ENCODE measurements around the gene TRIM58. TPM values are rescaled to one million over a fixed set of nuclear protein-coding genes. Genes with fewer than 3 reads are reported as not detected.

TRIM58 gene
- total and polyA plus RNA-seq, 9 of the 15 experiments (the other 6 are each of a cell fraction or from before 2014, with no cell fraction given) = 3.8 to 19.1 (median 7.2) TPM

- peak; percentile 26 for TF ChIP-seq SMAD1 (IDR thresholded peaks at IDR 0.05; ENCODE audit: low read depth, low read length, partially characterized antibody)
- peak; percentile 82 for TF ChIP-seq L3MBTL2 (IDR thresholded peaks at IDR 0.05)
- TF ChIP-seq ZNF584 (CRISPR knock-in tag; IDR thresholded peaks at IDR 0.05; ENCODE audit: low read depth) = no peak
- peak; percentile 79; the same call in 1 of the 2 replicates for TF ChIP-seq ZNF740 (CRISPR knock-in tag; IDR thresholded peaks at IDR 0.05)
- TF ChIP-seq ZNF740 (tag; IDR thresholded peaks at IDR 0.05) = peak in 1 of 2 experiments; percentile 71; a peak in 1 of 4 replicates
- peak; percentile 70; the same call in 1 of the 2 replicates for TF ChIP-seq HNRNPL (IDR thresholded peaks at IDR 0.05; ENCODE audit: low read depth, low read length)
- TF ChIP-seq WHSC1 (IDR thresholded peaks at IDR 0.05; ENCODE audit: low read length) = no peak
- no peak for TF ChIP-seq ZBTB34 (CRISPR knock-in tag; IDR thresholded peaks at IDR 0.05)
- TF ChIP-seq ZNF398 (CRISPR knock-in tag; IDR thresholded peaks at IDR 0.05) = no peak
- TF ChIP-seq YY1 (IDR thresholded peaks at IDR 0.05; ENCODE audit: borderline replicate concordance in 1 of 3, control insufficient read depth in 1 of 3, extremely low read depth in 1 of 3, insufficient read depth in 3 of 3, insufficient read length in 1 of 3, insufficient replicate concordance in 2 of 3, low read depth in 1 of 3, low read length in 2 of 3) = peak; percentile 13 to 82 (median 65)
- no peak for TF ChIP-seq GATA2 (CRISPR knock-in tag; IDR thresholded peaks at IDR 0.05)
- TF ChIP-seq FIP1L1 (IDR thresholded peaks at IDR 0.05; ENCODE audit: low read depth, low read length, poor library complexity, severe bottlenecking) = peak; percentile 78
- no peak for TF ChIP-seq PTBP1 (IDR thresholded peaks at IDR 0.05; ENCODE audit: low read depth, low read length)
- TF ChIP-seq SRF (CRISPR knock-in tag; IDR thresholded peaks at IDR 0.05) = 0 out of 4 replicates have a peak, but pooled peaks of 1 of the 2 experiments have one; percentile 14
- peak; percentile 93 for TF ChIP-seq PHF8 (IDR thresholded peaks at IDR 0.05; ENCODE audit: borderline replicate concordance, low read length)
- TF ChIP-seq EGR1 (conservative IDR thresholded peaks at IDR 0.05) = peak; percentile 80
- no peak for TF ChIP-seq EZH2 (IDR thresholded peaks at IDR 0.05; ENCODE audit: borderline replicate concordance, low read depth, low read length)
- peak; percentile 25; the same call in 1 of the 2 replicates for TF ChIP-seq ERF (CRISPR knock-in tag; IDR thresholded peaks at IDR 0.05)
- no peak for TF ChIP-seq POLR3G (IDR thresholded peaks at IDR 0.05; ENCODE audit: extremely low read depth, insufficient read length, insufficient replicate concordance)
- no peak for TF ChIP-seq NR4A1 (CRISPR knock-in tag; IDR thresholded peaks at IDR 0.05)
- TF ChIP-seq NR4A1 (tag; IDR thresholded peaks at IDR 0.05) = no peak; the same call in 1 of the 2 replicates
Observed at GRCh38 chr1:247857069-247857984, at the start of gene TRIM58 (continued).
